ENCODE measurements around the gene PPP1R1C. TPM values are rescaled to one million over a fixed set of nuclear protein-coding genes. Genes with fewer than 3 reads are reported as not detected.

The PPP1R1C gene
- polyA plus RNA-seq, 1 donor from 2014 or later: not detected

DNA sequence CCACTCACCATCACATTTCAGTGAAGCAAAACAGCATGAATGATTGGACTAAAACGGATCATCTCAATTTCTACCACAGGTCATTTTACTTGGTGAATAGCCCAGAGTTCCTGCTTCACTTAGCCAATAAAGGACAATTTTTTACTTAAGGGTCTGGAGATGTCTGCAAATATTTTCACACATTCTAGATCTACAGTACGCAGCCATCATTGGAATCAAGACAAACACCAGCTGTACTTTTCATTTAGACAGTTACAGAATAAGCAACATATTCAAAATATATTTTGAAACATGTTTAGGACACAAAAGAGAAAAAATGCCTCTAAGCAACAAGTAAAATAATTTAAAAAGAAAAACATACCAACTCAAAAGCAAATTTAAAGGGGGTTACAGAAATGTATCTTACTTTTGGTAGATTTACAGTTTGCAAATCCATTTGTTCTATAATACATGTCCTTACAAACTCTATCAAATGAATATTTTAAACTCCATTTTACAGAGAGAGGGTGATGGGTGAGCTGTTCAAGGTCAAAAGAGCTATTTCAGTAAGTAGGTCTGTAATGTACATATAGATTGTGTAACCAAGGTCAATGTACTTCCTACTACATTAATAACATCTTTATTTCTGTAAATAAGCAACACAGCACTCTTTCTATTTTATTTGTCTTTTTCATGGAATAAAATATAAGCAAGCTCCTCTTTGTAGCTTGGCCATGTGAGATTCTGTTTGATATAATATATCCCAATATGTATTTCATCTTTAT, 13.4 kb downstream of the PPP1R1C start (continued):
- TF ChIP-seq, protein P1, sequence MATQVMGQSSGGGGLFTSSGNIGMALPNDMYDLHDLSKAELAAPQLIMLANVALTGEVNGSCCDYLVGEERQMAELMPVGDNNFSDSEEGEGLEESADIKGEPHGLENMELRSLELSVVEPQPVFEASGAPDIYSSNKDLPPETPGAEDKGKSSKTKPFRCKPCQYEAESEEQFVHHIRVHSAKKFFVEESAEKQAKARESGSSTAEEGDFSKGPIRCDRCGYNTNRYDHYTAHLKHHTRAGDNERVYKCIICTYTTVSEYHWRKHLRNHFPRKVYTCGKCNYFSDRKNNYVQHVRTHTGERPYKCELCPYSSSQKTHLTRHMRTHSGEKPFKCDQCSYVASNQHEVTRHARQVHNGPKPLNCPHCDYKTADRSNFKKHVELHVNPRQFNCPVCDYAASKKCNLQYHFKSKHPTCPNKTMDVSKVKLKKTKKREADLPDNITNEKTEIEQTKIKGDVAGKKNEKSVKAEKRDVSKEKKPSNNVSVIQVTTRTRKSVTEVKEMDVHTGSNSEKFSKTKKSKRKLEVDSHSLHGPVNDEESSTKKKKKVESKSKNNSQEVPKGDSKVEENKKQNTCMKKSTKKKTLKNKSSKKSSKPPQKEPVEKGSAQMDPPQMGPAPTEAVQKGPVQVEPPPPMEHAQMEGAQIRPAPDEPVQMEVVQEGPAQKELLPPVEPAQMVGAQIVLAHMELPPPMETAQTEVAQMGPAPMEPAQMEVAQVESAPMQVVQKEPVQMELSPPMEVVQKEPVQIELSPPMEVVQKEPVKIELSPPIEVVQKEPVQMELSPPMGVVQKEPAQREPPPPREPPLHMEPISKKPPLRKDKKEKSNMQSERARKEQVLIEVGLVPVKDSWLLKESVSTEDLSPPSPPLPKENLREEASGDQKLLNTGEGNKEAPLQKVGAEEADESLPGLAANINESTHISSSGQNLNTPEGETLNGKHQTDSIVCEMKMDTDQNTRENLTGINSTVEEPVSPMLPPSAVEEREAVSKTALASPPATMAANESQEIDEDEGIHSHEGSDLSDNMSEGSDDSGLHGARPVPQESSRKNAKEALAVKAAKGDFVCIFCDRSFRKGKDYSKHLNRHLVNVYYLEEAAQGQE (IDR thresholded peaks at IDR 0.05; ENCODE audit: borderline replicate concordance): no peak

- Histone ChIP-seq H3K9me2 (ENCODE audit: insufficient read depth, low read length) (no peaks in the 10 kb centered on the region), H3K4me3 (ENCODE audit: low read length) (no peak overlapping the region), H3K27ac (ENCODE audit: low read length) (no peak overlapping the region), H2AFZ (ENCODE audit: low read depth, low read length) (no peak overlapping the region), H3F3A (ENCODE audit: insufficient read depth, low read length, poor library complexity, severe bottlenecking) (no peaks in the 10 kb centered on the region), H3K9me3 (ENCODE audit: low read length) (no peaks in the 10 kb centered on the region), H3K4me2 (ENCODE audit: low read length) (no peak overlapping the region), H3K79me2 (replicated peaks; ENCODE audit: insufficient read depth, low read length) (no peaks in the 10 kb centered on the region), H3K27me3 (ENCODE audit: insufficient read depth, low read depth, low read length) (no peaks in the 10 kb centered on the region), H4K20me1 (ENCODE audit: insufficient read depth) (no peaks in the 10 kb centered on the region), H3K9ac (ENCODE audit: low read length) (no peak overlapping the region), H3K36me3 (ENCODE audit: insufficient read depth, low read length) (no peaks in the 10 kb centered on the region)
- TF ChIP-seq RAD21 (conservative IDR thresholded peaks at IDR 0.05): no peak
Observed at GRCh38 chr2:181999911-182000310, 14.3 kb downstream of the PPP1R1C start.

- no peak overlapping the region for H3K4me2 ChIP-seq (ENCODE audit: low read length)
Observed at GRCh38 chr2:182004945-182005520, 19.4 kb downstream of the PPP1R1C start.

More at GRCh38 chr2:182004945-182005520, 19.4 kb downstream of the PPP1R1C start:
- no peaks in the 10 kb centered on the region for H3F3A ChIP-seq (ENCODE audit: insufficient read depth, low read length, poor library complexity, severe bottlenecking)
- no peak overlapping the region for H3K4me3 ChIP-seq (ENCODE audit: low read length)
- H3K79me2 ChIP-seq (replicated peaks; ENCODE audit: insufficient read depth, low read length): no peaks in the 10 kb centered on the region
- no peak overlapping the region for H3K27ac ChIP-seq (ENCODE audit: low read length)
- no peak overlapping the region for H3K9ac ChIP-seq (ENCODE audit: low read length)
- H3K9me2 ChIP-seq (ENCODE audit: insufficient read depth, low read length): no peaks in the 10 kb centered on the region
- H2AFZ ChIP-seq (ENCODE audit: low read depth, low read length): no peak overlapping the region
- no peaks in the 10 kb centered on the region for H4K20me1 ChIP-seq (ENCODE audit: insufficient read depth)
- no peaks in the 10 kb centered on the region for H3K27me3 ChIP-seq (ENCODE audit: insufficient read depth, low read depth, low read length)
- no peaks in the 10 kb centered on the region for H3K9me3 ChIP-seq (ENCODE audit: low read length)
- TF ChIP-seq MXI1 (conservative IDR thresholded peaks at IDR 0.05; ENCODE audit: poor library complexity, severe bottlenecking) (no peak), SMC3 (conservative IDR thresholded peaks at IDR 0.05; ENCODE audit: poor library complexity) (no peak), EZH2 (IDR thresholded peaks at IDR 0.05; ENCODE audit: borderline replicate concordance, insufficient read depth, low read length, poor library complexity, severe bottlenecking) (no peak), POLR2AphosphoS5 (IDR thresholded peaks at IDR 0.05) (no peak), CTCF (IDR thresholded peaks at IDR 0.05; ENCODE audit: poor library complexity, severe bottlenecking) (no peak), RAD21 (conservative IDR thresholded peaks at IDR 0.05) (no peak), EP300 (conservative IDR thresholded peaks at IDR 0.05; ENCODE audit: poor library complexity, severe bottlenecking) (no peak)
- TF ChIP-seq, protein P1 (IDR thresholded peaks at IDR 0.05; ENCODE audit: borderline replicate concordance): no peak
- no peaks in the 10 kb centered on the region for H3K36me3 ChIP-seq (ENCODE audit: insufficient read depth, low read length)

All from neural cell (in vitro differentiated cells).